ENCODE results near the gene LITAFD.

The LITAFD gene

GRCh38 chr16:8934601-8935000 lies 52.5 kb downstream of the LITAFD start:
- H3K9ac ChIP-seq (ENCODE audit: low read depth, low read length) = no peak overlapping the region
- no peaks in the 10 kb centered on the region for H3K4me1 ChIP-seq (ENCODE audit: control insufficient read depth, insufficient read depth, low read length)
- H3K4me2 ChIP-seq (ENCODE audit: low read length) = no peak overlapping the region
- no peaks in the 10 kb centered on the region for H3K9me3 ChIP-seq (replicated peaks; ENCODE audit: low read length)
- peaks cover 3% of the 10 kb centered on the region for H3K36me3 ChIP-seq (ENCODE audit: insufficient read depth, low read length)
- H3K27me3 ChIP-seq (ENCODE audit: control insufficient read depth, insufficient read depth, low read length) = no peaks in the 10 kb centered on the region
- H3K4me3 ChIP-seq (ENCODE audit: low read length) = no peak overlapping the region
